ENCODE measurements around the gene HMX2. TPM values are rescaled to one million over a fixed set of nuclear protein-coding genes. Genes with fewer than 3 reads are reported as not detected.

The HMX2 gene
- total and polyA plus RNA-seq, 9 donors: not detected

DNA sequence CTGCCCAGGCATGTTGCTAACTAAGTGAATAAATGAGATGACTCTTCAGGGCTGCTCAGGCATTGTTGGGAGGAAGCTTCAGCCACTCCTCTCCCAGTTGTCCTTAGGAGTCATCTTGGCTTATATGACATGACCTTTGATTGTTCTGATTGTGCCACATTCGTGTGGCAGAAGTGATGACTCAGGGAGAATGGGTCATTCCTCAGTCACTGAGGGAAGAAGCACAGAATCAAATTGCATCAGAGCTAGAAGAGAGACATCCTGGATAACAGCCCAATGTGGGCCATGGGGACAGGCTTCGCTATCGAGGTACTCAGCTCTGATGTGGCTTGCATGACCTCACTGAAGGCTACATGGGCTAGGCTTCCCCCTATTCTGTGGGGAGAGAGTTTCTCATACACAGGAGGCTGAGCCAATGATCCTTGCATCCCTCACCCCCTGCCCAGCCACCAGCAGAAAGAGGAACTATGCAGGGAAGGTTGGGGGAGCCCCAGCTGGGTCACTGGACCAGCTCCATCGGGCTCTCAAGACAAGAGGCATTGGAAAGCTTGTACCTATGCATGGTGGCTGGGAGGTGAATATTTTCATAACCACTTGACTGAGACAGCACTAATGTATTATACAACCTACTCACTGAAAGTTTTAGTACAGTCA, 18.2 kb upstream of the HMX2 start:
- no peak overlapping the region for H3K4me3 ChIP-seq (ENCODE audit: low read length)
- peaks cover 66% of the 10 kb centered on the region for H3K27me3 ChIP-seq (ENCODE audit: control insufficient read depth, insufficient read depth, low read length)
- no peak overlapping the region for H3K27ac ChIP-seq (ENCODE audit: low read length)
- 57% methylated on average over 1 of the region's 4 CpGs for WGBS (ENCODE audit: insufficient coverage)
- no peaks in the 10 kb centered on the region for H3K9me3 ChIP-seq (replicated peaks; ENCODE audit: control insufficient read depth, low read depth, low read length)
- no peaks in the 10 kb centered on the region for H3K36me3 ChIP-seq (ENCODE audit: control insufficient read depth, insufficient read depth, low read length)
- peaks cover 14% of the 10 kb centered on the region for H3K4me1 ChIP-seq (ENCODE audit: control insufficient read depth, insufficient read depth, low read length)
- DNase-seq: no peak

DNA sequence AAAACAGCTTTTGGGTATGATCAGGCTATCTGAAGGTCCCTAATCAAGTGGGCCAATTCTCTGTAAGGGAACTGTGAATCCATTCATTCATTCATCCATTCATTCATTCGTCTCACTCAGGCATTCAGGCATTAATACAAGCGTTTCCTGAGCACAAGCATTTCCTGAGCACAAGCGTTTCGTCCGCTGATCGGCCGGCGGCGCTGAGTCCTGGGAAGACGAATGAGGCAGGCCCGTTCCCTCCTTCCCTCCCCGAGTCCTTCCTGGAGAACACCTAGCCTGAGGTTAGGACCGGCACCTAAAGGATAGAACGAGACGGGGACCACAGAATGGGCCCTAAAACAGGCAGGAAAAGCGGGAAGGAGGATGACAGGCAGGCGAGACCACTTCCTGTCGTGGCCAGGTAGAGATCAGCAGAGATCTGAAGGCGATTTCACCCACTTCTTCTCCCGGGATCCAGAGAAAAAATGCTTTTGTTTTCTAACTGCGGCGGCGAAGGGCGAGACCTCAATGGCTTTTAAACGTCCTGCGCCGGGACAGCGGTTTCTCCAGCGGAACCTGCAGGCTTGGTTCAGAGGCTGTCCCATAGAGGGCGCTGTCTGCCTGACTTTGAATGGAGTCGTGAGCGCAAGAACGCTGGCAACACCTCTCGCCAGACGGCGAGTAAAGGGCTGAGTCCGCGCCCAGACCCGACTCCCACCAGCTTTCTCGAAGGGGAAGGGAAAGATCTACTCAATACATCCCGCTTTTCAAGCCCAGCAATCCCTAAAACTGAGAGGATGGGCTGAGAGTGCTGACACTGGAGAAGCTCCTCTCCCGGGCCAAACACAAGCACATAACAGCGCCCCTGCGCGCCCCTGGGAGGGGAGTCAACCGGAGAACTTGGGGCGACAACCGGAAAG, 15.1 kb upstream of the HMX2 start:
- no peaks in the 10 kb centered on the region for H3K36me3 ChIP-seq (ENCODE audit: control insufficient read depth, insufficient read depth, low read length)
- H3K27ac ChIP-seq (ENCODE audit: low read length): no peak overlapping the region
- peak; percentile 93 for DNase-seq
- WGBS (ENCODE audit: insufficient coverage): under 1% methylated on average over 35 of the region's 48 CpGs
- H3K27me3 ChIP-seq (ENCODE audit: control insufficient read depth, insufficient read depth, low read length): peaks cover 85% of the 10 kb centered on the region
- H3K4me3 ChIP-seq (ENCODE audit: low read length): no peak overlapping the region
- peaks cover 38% of the 10 kb centered on the region for H3K4me1 ChIP-seq (ENCODE audit: control insufficient read depth, insufficient read depth, low read length)
- H3K9me3 ChIP-seq (replicated peaks; ENCODE audit: control insufficient read depth, low read depth, low read length): no peaks in the 10 kb centered on the region

DNA sequence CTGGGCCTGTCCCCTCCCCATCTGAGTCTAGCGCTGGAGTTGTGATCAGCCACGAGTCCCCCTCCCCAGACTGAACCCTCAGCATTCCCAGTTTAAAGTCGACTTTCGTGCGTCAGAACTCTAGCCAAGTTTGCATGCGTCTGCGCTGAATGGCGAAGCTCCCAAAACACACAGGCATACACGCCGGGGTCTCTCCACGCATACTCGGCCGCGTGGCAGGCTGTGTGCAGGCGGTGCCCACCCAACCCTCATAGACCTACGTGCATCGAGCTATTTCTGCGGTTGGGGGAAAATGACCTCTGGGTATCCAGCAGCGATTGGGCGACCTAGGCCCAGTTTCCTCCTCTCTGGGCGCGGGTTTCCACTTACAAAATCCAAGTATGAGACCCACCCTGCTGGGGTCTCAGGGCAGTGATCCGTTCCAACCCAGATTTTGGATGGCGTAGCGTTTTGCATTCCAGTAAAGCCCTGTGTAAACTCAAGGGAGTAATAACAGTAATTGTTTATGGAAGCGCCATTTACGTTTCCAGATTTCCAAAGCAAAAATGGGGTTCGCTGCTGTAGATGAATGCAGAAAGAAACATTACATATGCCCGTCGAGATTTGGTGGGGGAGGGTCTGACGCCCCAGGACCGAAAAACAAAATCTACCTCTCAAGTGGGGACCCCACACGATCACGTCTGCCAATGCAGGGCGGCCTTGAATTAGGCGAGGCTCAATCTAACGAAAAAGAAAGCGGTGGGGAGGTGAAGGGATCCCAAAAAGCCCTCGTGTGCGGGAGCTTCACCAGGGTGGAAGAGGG, 14.2 kb upstream of the HMX2 start:
- WGBS (ENCODE audit: insufficient coverage): 2% methylated on average over 24 of the region's 40 CpGs
- H3K4me1 ChIP-seq (ENCODE audit: control insufficient read depth, insufficient read depth, low read length): peaks cover 38% of the 10 kb centered on the region
- H3K4me3 ChIP-seq (ENCODE audit: low read length): no peak overlapping the region
- H3K27me3 ChIP-seq (ENCODE audit: control insufficient read depth, insufficient read depth, low read length): peaks cover 86% of the 10 kb centered on the region
- H3K36me3 ChIP-seq (ENCODE audit: control insufficient read depth, insufficient read depth, low read length): no peaks in the 10 kb centered on the region
- DNase-seq: no peak
- H3K9me3 ChIP-seq (replicated peaks; ENCODE audit: control insufficient read depth, low read depth, low read length): no peaks in the 10 kb centered on the region
- H3K27ac ChIP-seq (ENCODE audit: low read length): no peak overlapping the region

DNA sequence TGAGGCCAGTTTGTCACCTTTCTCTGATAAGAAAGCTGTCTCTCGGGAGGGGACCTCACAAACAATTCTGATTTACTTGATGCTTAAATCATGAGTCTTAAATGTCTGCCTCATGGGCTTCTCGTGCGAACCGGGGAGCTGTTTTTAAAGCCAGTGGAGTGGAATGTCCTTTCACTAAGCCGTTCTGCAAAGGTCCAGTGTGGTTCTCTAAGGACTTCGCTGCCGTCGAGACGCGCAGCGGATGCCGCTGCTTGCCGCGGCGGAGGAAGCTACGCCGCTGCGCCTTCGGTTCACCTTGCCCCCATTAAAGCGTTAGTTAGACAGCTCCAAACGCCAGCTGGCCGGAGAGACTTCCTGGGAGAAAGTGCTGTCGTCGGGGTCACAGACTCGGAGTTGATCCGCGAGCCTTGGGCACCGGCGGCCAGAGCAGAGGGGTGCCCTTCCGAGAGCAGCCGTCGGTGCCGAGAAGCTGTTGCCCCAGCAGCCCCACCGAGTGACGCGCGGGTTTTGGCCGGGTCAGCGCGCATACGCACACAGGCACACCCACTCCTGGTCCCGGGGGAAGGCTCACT, 13.5 kb upstream of the HMX2 start:
- Histone ChIP-seq H3K4me1 (ENCODE audit: control insufficient read depth, insufficient read depth, low read length) (peaks cover 39% of the 10 kb centered on the region), H3K4me3 (ENCODE audit: low read length) (no peak overlapping the region), H3K36me3 (ENCODE audit: control insufficient read depth, insufficient read depth, low read length) (no peaks in the 10 kb centered on the region)

GRCh38 chr10:123134915-123135414, 13.0 kb upstream of the HMX2 start:
- Histone ChIP-seq H3K36me3 (ENCODE audit: control insufficient read depth, insufficient read depth, low read length) (no peaks in the 10 kb centered on the region), H3K27ac (ENCODE audit: low read length) (no peak overlapping the region), H3K4me3 (ENCODE audit: low read length) (no peak overlapping the region), H3K4me1 (ENCODE audit: control insufficient read depth, insufficient read depth, low read length) (peaks cover 41% of the 10 kb centered on the region), H3K27me3 (ENCODE audit: control insufficient read depth, insufficient read depth, low read length) (peaks cover 88% of the 10 kb centered on the region), H3K9me3 (replicated peaks; ENCODE audit: control insufficient read depth, low read depth, low read length) (no peaks in the 10 kb centered on the region)
- DNase-seq: no peak
- WGBS (ENCODE audit: insufficient coverage): under 1% methylated on average over 37 of the region's 46 CpGs

More for the DNA sequence above, 13.5 kb upstream of the HMX2 start:
- no peaks in the 10 kb centered on the region for H3K9me3 ChIP-seq (replicated peaks; ENCODE audit: control insufficient read depth, low read depth, low read length)
- no peak overlapping the region for H3K27ac ChIP-seq (ENCODE audit: low read length)
- WGBS (ENCODE audit: insufficient coverage): 0% methylated on average over 37 of the region's 42 CpGs
- no peak for DNase-seq
- peaks cover 88% of the 10 kb centered on the region for H3K27me3 ChIP-seq (ENCODE audit: control insufficient read depth, insufficient read depth, low read length)

DNA sequence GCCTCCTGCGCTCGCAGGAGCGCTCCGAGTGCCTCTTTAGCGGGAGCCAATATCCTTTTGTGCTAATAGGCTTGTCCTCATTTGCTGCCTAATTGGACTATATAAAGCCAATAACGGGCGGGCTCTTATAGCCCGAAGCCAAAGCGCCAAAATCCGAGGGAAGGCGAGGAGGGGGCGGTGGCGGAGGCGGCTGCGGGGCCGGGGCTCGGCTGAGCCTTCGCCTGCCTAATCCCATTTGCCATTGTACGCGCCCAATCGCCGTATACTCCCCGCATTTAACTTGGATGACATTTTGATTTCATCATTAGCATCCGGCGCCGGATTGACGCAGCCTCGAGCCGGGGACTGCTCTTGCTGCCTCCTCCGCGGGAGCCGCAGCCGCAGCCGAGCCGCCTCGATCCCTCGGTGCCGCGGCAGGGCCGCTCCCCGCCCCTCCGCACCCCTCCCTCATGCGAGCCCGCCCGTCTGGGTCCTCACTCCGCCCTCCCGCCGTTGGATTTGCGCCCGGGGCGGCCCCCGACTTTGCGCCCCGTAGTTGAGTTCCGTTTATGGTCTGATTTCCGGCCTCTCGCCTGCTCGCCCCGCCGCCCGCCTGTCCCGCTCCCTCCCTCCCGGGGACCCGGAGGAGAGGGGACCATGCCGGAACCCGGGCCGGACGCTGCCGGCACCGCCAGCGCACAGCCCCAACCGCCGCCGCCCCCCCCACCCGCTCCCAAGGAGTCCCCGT, 12.4 kb upstream of the HMX2 start, which contains the start of gene HMX3:
HMX3 (plus strand) TSS at position 556 of the 727 bp plus-strand sequence; CDS start at position 637, 81 bp downstream.
- under 1% methylated on average over 73 of the region's 76 CpGs for WGBS (ENCODE audit: insufficient coverage)
- peaks cover 41% of the 10 kb centered on the region for H3K4me1 ChIP-seq (ENCODE audit: control insufficient read depth, insufficient read depth, low read length)
- H3K9me3 ChIP-seq (replicated peaks; ENCODE audit: control insufficient read depth, low read depth, low read length): no peaks in the 10 kb centered on the region
- H3K27me3 ChIP-seq (ENCODE audit: control insufficient read depth, insufficient read depth, low read length): peaks cover 93% of the 10 kb centered on the region
- no peak within 1 kb of the TSS for H3K27ac ChIP-seq (ENCODE audit: low read length)
- DNase-seq: no peak
- H3K4me3 ChIP-seq (ENCODE audit: low read length): peak within 1 kb of the TSS; percentile 15
- H3K36me3 ChIP-seq (ENCODE audit: control insufficient read depth, insufficient read depth, low read length): no peaks in the 10 kb centered on the region

DNA sequence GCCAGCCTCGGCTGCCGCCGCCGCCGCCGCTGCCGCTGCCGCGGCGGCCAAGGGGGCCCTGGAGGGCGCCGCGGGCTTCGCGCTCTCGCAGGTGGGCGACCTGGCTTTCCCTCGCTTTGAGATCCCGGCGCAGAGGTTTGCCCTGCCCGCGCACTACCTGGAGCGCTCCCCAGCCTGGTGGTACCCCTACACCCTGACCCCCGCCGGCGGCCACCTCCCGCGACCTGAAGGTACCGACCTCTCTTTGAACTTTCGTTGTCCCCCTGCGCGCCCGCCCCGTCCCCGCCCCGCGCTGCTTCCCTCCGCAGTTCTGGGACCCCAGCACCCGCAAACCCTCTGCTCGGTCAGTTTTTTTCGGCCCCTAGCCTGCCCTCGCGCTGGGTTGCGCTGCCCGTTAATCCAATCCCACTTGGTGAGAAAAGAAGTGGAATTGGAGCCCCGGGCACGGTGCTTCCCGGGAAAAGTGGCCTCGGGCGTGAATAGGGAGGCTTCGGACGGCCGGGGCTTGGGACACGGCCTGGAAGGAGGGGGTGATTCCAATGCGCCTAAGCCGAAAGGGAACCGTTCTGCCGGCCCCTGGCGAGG, 11.6 kb upstream of the HMX2 start:
- no peak for DNase-seq
- no peaks in the 10 kb centered on the region for H3K36me3 ChIP-seq (ENCODE audit: control insufficient read depth, insufficient read depth, low read length)
- peaks cover 96% of the 10 kb centered on the region for H3K27me3 ChIP-seq (ENCODE audit: control insufficient read depth, insufficient read depth, low read length)
- under 1% methylated on average over 58 of the region's 59 CpGs for WGBS (ENCODE audit: insufficient coverage)
- H3K4me1 ChIP-seq (ENCODE audit: control insufficient read depth, insufficient read depth, low read length): peaks cover 41% of the 10 kb centered on the region
- H3K27ac ChIP-seq (ENCODE audit: low read length): no peak overlapping the region
- no peaks in the 10 kb centered on the region for H3K9me3 ChIP-seq (replicated peaks; ENCODE audit: control insufficient read depth, low read depth, low read length)
- no peak overlapping the region for H3K4me3 ChIP-seq (ENCODE audit: low read length)

DNA sequence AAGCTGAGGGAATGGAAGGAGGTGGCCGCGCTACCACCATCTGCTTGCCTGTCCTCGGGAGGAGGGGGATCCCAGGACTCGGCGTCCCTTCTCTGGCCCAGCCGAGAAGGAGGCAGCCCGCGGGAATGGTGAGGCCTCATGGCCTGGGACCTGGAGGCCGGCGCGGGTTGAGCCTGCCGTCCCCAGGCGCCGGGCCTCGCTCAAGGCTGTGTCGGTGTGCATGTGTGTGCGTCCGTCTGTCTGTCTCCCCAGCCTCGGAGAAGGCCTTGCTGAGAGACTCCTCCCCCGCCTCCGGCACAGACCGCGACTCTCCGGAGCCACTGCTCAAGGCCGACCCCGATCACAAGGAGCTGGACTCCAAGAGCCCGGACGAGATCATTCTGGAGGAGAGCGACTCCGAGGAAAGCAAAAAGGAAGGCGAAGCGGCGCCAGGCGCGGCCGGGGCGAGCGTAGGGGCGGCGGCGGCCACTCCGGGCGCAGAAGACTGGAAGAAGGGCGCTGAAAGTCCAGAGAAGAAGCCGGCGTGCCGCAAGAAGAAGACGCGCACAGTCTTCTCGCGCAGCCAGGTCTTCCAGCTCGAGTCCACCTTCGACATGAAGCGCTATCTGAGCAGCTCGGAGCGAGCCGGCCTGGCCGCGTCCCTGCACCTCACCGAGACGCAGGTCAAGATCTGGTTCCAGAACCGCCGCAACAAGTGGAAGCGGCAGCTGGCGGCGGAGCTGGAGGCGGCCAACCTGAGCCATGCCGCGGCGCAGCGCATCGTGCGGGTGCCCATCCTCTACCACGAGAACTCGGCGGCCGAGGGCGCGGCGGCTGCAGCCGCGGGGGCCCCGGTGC, 10.9 kb upstream of the HMX2 start:
- under 1% methylated on average over 76 of the region's 83 CpGs for WGBS (ENCODE audit: insufficient coverage)
- Histone ChIP-seq H3K36me3 (ENCODE audit: control insufficient read depth, insufficient read depth, low read length) (no peaks in the 10 kb centered on the region), H3K4me1 (ENCODE audit: control insufficient read depth, insufficient read depth, low read length) (peaks cover 41% of the 10 kb centered on the region), H3K27me3 (ENCODE audit: control insufficient read depth, insufficient read depth, low read length) (peaks cover 97% of the 10 kb centered on the region), H3K4me3 (ENCODE audit: low read length) (no peak overlapping the region), H3K27ac (ENCODE audit: low read length) (no peak overlapping the region), H3K9me3 (replicated peaks; ENCODE audit: control insufficient read depth, low read depth, low read length) (no peaks in the 10 kb centered on the region)
- no peak for DNase-seq
